Stimulated activated CD8-positive, alpha-beta memory T cell treated with anti-CD3 and anti-CD28 coated beads, Interleukin-4, amount 100 ng/mL, for 24 hours (primary cell): ENCODE data around the gene NCKAP5L.

ENCODE experiments used
- DNase-seq: peaks from one replicate; pipeline ENCODE4 v3.0.0-alpha.2; 2020; ENCODE audit warnings: low read depth

The NCKAP5L gene

DNA sequence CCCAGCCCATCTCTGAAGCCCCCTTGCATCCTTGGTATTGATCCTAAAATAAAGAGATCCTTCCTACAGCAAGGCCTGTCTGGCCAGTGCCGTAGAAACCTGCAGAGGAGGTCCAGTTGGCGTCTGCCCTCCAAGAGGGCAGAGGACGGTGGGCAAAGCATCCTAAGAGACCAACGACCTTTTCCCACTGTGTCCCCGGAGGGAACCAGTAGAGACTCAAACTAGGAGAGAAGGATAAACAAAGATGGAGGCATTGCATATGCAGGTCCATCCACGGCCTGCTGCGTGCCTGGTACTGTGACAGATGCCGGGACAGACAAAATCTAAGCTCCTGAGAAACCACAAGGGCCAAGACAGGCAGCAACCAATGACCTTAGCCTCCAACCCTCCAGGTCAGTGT is 3.8 kb downstream of the NCKAP5L start:
- DNase-seq = no peak

DNA sequence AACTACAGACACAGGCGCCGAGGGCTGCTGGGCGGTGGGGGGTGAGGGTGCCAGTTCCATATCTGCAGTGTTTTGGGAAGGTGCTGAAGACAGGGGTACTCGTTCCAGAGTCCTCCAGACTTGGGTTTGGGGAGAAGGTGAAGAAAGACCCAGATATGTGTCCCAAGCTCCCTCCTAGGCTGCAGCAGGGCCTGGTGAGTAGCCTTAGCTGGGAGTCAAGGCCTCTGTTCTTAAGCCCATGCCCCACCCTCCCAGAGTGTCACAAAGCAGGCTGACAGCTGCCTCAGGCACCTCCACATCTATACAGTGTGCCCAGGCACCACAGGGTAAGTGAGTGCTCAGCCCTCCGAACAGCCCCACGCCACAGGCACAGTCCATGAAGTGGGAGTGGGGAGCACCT is 4.3 kb downstream of the NCKAP5L start:
- no peak for DNase-seq

GRCh38 chr12:49823350-49823749 is 4.9 kb downstream of the NCKAP5L start:
- no peak for DNase-seq

DNA sequence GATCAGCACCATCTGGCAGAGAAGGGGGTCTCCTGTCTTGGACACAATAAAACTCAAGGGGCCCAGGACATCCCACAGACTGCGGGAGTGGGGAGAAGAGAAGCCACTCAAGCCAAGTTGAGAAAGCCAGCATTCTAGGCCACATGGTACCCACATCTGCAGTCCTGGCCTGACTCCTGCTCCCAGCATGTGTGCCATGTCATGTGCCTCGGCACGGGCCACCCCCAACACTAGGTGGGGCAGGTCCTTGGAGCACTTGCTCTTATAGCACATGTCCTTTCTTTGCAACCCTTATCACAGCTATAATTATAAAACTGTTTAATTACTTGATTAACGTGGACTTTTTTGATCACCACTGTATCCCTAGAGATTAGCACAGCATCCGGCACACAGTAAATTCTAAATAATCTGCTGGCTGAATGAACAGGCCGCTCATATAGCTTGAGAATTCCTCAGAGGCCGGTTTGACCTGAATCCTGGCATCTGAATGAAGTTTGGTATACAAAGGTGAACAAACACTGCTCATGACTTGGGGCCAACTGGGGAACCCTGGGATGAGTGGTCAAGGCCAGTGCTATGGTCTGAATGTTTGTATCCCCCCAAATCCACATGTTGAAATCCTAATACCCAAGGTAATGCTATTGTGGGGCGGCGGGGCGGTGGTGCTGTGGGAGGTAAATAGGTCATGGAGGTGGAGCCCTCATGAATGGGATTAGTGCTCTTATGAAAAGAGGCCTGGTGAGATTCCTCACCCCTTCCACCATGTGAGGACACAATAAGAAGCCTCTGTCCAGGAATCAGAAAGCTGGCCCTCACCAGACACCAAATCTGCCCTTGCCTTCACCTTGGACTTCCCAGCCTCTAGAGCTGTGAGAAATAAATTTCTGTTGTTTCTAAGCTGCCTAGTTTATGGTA is 6.6 kb downstream of the NCKAP5L start:
- no peak for DNase-seq

DNA sequence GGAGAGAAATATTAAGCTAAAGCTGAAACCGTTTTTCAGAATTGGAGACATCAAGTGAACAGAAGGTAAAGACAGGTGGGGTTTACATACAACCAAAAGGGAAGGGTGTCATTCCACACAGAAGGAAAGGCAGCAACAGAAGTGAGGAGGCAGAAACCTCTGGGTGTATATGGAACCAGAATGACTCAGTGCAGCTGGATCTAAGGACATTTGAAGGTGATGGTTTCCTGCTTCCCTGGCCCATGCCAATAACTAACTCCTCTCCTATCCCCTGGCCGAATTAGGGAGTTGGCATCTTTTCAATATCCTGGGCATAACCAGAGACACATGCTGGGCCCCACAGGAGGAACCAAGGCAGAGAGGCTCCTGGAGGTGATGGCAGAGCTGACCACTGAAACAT is 8.4 kb downstream of the NCKAP5L start:
- no peak for DNase-seq

DNA sequence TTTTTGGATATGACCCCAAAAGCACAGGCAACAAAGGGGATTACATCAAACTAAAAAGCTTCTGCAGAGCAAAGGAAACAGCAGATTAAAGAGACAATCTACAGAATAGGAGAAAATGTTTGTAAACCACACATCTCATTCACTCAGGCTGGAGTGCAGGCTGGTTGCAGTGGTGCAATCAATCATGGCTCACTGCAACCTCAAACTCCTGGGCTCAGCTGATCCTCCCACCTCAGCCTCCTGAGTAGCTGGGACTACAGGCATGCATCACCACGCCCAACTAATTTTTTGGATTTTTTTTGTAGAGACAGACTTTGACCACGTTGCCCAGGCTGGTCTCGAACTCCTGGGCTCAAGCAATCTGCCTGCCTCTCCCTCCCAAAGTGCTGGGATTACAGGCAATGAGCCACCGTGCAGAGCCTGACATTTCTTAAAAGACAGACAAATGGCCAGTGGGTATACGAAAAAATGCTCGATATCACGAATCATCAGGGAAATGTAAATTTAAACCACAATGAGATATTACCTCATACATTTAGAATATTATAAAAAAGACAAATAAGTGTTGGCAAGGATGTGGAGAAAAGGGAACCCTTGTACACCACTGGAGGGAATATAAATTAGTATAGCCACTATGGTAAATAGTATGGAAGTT is 9.8 kb downstream of the NCKAP5L start:
- DNase-seq = no peak

DNA sequence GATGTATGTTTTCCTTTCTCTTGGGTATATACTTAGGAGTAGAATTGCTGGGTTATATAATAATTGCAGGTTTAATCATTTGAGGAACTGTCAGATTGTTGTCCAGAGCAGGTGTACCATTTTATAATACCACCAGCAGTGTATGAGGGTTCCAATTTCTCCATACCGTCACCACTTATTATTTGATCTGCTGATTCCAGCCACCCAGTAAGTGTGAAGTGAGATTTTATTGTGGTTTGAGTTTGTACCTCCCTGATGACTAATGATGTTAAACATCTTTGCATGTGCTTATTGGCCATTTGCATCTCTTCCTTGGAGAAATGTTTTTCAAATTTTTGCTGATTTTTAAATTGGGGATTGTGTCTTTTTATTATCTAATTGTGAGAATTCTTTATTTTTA is 15.1 kb downstream of the NCKAP5L start:
- DNase-seq = no peak

DNA sequence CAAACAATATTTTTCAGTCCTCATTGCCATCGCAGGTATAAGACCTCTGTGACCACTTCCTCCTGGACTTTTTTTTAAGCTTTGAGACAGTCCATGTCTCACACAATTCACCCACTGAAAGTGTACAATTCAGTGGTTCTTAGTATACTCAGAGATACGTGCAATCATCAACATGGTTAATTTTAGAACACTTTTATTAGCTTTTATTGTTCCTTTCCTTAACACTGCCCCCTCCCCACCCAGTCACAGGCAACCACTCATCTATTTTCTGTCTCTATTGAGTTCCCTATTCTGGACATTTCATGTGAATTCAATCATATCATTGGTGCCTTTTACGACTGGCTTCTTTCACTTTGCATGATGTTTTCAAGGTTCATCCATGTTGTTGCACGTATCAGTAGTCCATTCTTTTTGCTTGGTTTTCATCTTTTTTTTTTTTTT is 16.2 kb downstream of the NCKAP5L start:
- DNase-seq = no peak

DNA sequence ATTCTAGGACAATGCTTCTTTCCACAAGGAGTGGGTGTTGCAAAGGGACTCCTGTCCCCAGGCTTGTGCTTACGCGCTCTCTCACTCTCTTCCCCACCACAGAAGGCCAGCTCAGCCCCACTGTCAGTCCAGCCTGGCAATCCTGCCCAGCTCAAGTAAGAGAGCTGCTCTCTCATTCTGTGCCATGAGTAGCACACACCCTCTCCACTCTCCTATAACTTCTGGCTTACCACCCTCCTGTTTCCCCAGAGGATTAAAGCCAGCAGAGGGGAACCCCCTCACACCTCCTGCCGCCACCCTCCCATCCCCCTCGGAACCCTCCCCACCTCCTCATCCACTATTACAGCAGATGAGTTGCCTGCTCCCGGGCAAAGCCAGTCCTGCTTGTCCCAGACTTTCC is 17.1 kb downstream of the NCKAP5L start:
- DNase-seq = no peak

DNA sequence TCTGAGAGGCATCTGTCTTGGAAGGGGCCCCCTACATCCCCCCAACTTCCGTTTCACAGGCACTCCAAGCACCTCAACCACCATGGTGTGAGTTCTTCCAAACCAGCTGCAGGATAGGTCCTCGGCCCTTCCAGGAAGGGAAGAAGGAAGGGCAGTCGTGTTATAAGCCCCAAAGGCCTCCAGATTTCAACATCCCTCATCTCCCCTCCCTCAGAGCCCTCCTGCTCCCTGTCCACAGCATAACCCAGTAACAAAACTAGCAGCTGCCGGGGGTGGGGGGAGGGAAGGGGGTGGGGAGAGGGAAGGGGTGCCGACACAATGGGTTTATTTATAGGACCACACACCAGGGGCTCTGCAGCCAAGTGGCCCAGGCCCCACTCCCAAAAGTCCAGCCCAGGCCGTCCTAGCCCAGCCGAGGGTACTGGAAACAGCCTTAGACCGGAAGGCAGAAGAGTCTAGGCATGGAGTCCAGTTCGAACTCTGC is 18.3 kb downstream of the NCKAP5L start:
- no peak for DNase-seq

GRCh38 chr12:49809381-49809905 is 18.8 kb downstream of the NCKAP5L start:
- no peak for DNase-seq

DNA sequence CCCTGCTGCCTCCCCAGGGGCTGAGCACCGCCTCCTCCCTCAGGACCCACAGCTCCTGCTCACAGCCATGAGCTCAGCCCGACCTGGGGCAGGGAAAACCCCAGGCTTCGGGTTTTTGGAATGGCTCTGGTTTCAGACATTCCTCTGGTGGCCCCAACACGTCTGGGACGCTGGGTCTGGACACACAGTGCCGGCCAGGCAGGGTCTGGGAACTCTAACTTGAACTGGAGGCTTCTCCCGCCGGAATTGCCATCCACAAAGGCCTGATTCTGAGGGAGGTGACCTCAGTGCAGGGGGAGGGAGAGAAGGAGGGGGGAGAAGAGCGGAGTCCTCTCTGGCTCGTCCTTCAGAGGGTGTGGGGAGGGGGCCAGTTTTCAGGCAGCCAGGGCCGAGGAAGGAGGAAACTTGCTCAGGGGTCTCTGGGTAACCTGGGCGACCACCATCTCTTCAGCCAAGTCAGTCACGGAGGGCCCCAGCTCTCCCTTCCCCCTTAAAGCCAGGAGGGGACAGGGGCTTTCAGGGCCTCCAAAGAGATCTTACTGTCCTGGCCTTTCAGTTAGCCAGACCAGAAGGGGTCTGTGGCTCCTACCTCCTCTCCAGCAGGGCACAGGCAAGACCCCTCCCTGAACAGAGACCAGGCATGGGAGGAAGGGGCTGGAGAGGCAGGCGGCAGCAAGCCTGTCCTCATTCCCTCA is 19.4 kb downstream of the NCKAP5L start:
- DNase-seq = no peak

DNA sequence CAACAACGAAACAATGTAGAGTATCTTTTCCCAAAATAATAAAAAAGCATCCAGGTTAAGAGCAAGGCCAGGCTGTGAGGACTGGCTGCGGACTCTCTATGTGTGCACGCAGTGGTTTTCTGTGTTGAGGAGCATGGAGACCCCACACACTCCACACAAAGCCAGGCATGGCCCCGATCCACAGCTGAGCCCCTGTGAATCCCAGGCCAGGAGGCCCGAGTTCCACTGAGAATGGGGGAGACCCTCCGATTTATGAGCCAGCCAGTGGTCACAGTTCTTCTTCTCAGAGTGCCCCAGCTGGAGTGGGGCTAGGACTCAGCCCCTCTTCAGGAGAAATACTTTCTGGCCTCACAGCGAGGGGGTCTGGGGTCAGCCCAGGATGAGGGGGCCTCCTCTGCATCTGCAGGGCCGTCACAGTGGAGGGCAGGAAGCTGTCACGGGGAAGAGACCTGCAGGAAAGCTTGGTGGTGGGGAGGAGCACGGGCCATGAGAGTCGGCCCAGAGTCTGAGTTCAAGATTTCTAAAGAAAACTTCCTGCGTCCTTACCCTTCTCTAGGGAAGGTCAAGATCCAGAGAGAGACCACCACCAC is 20.1 kb downstream of the NCKAP5L start:
- no peak for DNase-seq

- no peak for DNase-seq
Observed at GRCh38 chr12:49806877-49807276, 21.3 kb downstream of the NCKAP5L start.

GRCh38 chr12:49806321-49806813 is 21.8 kb downstream of the NCKAP5L start:
- no peak for DNase-seq

DNA sequence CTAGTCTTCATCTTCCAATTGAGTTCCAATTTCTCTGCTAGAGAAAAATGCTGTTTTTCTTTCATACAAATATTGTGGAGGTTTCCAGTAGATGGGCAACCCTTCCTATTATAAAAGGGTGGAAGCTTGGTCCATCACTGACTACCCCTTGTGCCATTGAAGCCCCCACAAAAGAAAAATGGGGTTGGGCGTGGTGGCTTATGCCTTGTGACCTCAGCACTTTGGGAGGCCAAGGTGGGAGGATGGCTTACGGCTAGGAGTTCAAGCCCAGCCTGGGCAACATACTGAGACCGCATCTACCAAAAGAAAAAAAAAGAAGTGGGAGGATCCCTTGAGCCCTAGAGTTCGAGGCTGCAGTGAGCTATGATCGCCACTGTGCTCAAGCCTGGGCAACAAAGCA is 22.8 kb downstream of the NCKAP5L start:
- DNase-seq = no peak

DNA sequence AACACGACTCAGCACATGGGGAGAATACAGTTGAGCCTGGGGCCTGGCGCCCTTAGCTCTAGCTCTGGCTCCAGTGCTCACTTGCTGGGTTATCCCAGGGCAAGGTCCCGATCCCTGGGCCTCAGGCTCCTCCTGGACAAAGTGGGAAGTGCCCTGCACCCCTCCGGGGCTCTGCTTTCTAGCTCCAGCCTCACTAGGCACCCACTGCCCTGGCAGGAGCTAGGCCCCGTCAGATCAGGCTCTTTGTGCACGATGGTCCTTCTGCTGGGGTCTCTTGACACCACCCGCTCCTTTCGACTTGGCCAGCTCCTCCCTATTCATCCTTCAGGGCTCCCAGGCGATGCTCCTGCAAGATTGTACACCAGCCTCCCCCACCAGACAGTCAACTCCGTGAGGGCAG is 23.4 kb downstream of the NCKAP5L start:
- DNase-seq = no peak

DNA sequence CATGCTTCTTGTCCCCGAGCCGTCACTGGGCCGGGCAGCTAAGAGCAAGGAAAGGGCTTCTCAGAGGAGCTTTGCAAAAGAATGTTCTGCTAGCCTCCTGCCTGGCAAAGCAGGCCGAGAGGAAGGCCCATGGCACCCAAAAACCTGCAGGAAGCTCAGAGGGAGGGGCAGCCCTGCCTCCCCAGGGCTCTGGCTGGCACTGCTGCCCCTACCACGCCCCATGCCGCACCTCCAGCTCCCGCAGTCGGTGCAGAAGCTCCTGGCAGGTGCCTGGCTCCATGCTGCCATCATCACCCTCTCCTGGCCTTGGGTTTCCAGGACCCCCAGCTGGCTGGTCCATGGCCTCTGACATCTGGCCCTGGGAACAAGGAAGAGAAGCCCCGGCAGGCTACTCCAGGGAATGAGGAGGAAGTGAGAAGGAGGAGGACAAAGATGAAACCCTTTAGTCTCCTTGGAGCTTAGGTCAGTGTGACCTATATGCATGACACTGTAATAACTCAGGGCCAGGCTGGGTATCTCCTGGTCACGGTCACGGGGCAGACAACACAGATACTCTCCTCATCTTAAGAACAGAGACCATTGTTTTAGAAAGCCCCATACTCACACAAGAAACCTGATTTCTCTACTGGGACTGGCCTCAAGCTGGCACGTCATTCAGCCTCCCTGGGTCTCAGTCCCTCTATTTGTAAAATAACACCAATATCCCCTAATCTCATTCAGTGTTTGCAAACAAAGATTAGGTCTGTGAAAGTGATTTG is 24.3 kb downstream of the NCKAP5L start:
- DNase-seq = no peak

GRCh38 chr12:49801141-49802063 is 26.8 kb downstream of the NCKAP5L start:
- DNase-seq = no peak
